GM12878 (cell line): Measurements from ENCODE around the gene NHERF2. TPM values are rescaled to one million over a fixed set of nuclear protein-coding genes. Genes with fewer than 3 reads are reported as not detected.

ENCODE experiments used
- ATAC-seq: fragments of 200-7000 bp; cut with Tn5 transposase; 3 replicates; pipeline ENCODE4 v1.9.1; 2020; ENCODE audit warnings: mild to moderate bottlenecking, moderate library complexity
- BruUV-seq: library from RNA; stranded (reverse); fragments of 400-500 nt; replicated peaks from 2 replicates; lab custom pipeline; 2021; lab: Mats Ljungman, UMichigan
- CTCF ChIA-PET: fragments of 300-600 bp; sonication (Branson Sonifier 250); formaldehyde crosslinking; extraction: SDS; loops from one replicate; lab custom pipeline; 2021; ENCODE audit warnings: inconsistent platforms; lab: Yijun Ruan, JAX
- POLR2A ChIA-PET: fragments of 350-600 bp; formaldehyde crosslinking; extraction: SDS; loops from one replicate; lab custom pipeline; 2021; ENCODE audit warnings: inconsistent platforms; lab: Charles Lee
- RAD21 ChIA-PET: fragments of 300-600 bp; sonication (Branson Sonifier 250); formaldehyde crosslinking; loops from one replicate; lab custom pipeline; 2023; ENCODE audit warnings: antibody characterized with exemption; ENCODE audit not compliant: unreplicated experiment; lab: Charles Lee
- SMC1A ChIA-PET: fragments of 300-600 bp; sonication (Branson Sonifier 250); formaldehyde crosslinking; loops from one replicate; lab custom pipeline; 2023; ENCODE audit not compliant: unreplicated experiment, uncharacterized antibody; lab: Charles Lee
- DNase-seq: peaks from one replicate; pipeline ENCODE4 v3.0.0-alpha.2; 2011; ENCODE audit warnings: low read depth, low spot score
- FAIRE-seq: peaks from 3 replicates; lab custom pipeline; 2011; peaks lifted over from hg19 to GRCh38; lab: Jason Lieb, UNC
- H2AFZ ChIP-seq: 2 replicates; pipeline ENCODE4 v1.6.0; 2011; ENCODE audit warnings: low read depth, low read length, control low read depth; ENCODE audit not compliant: control insufficient read depth
- H3K27ac ChIP-seq: 2 replicates; pipeline ENCODE4 v1.5.1; 2011; ENCODE audit warnings: control low read depth; ENCODE audit not compliant: control insufficient read depth, insufficient read depth
- H3K27me3 ChIP-seq, 2 experiments: replicated peaks in 1 of 2; 2 replicates each; pipeline versions ENCODE4 v1.6.0 to v1.6.1; 2011; ENCODE audit warnings: low read length in 1 of 2; ENCODE audit not compliant: control insufficient read depth in 2 of 2, insufficient read depth in 2 of 2
- H3K36me3 ChIP-seq, 2 experiments: 2 replicates each; pipeline ENCODE4 v1.5.1; 2011; ENCODE audit warnings: low read length in 1 of 2; ENCODE audit not compliant: control insufficient read depth in 2 of 2, insufficient read depth in 2 of 2
- H3K4me1 ChIP-seq: 2 replicates; pipeline ENCODE4 v1.6.1; 2011; ENCODE audit warnings: mild to moderate bottlenecking, low read length, moderate library complexity, mixed read lengths; ENCODE audit not compliant: control insufficient read depth, insufficient read depth
- H3K4me2 ChIP-seq: 2 replicates; pipeline ENCODE4 v1.6.0; 2011; ENCODE audit warnings: control low read depth; ENCODE audit not compliant: control insufficient read depth, insufficient read depth
- H3K4me3 ChIP-seq: fragments of 200-600 bp; sonication (generic); 2 replicates; pipeline ENCODE4 v1.5.1; 2016
- H3K79me2 ChIP-seq: 2 replicates; pipeline ENCODE4 v1.6.0; 2011; ENCODE audit warnings: low read length; ENCODE audit not compliant: control insufficient read depth, insufficient read depth
- H3K9ac ChIP-seq: 2 replicates; pipeline ENCODE4 v1.8.0; 2011; ENCODE audit warnings: low read length, control low read depth, mixed read lengths; ENCODE audit not compliant: control insufficient read depth, insufficient read depth
- H3K9me3 ChIP-seq: replicated peaks from 3 replicates; pipeline ENCODE4 v1.5.1; 2011; ENCODE audit warnings: mild to moderate bottlenecking, low read length; ENCODE audit not compliant: control insufficient read depth, insufficient read depth
- H4K20me1 ChIP-seq: 2 replicates; pipeline ENCODE4 v1.6.0; 2011; ENCODE audit not compliant: control insufficient read depth, insufficient read depth
- ASH2L ChIP-seq: fragments of 300-600, 200-600 bp; sonication (generic); IDR thresholded peaks from 2 replicates; pipeline ENCODE4 v1.6.1; 2017; ENCODE audit warnings: low read depth, mild to moderate bottlenecking, borderline replicate concordance
- ATF7 ChIP-seq: fragments of 450-650 bp; IDR thresholded peaks from 2 replicates; pipeline ENCODE4 v1.6.1; 2016; ENCODE audit warnings: low read depth, mild to moderate bottlenecking
- BRCA1 ChIP-seq: IDR thresholded peaks from 2 replicates; pipeline ENCODE4 v1.6.1; 2011; ENCODE audit warnings: low read depth, low read length, improper control_type of control experiment
- ELK1 ChIP-seq: IDR thresholded peaks from 2 replicates; pipeline ENCODE4 v1.6.1; 2012; ENCODE audit warnings: low read depth, low read length, improper control_type of control experiment
- FOXK2 ChIP-seq: fragments of 450-650 bp; IDR thresholded peaks from 2 replicates; pipeline ENCODE4 v1.6.1; 2017; ENCODE audit warnings: mild to moderate bottlenecking, moderate library complexity
- IKZF1 ChIP-seq: fragments of 450-650 bp; conservative IDR thresholded peaks from 2 replicates; pipeline ENCODE4 v1.6.1; 2017; ENCODE audit warnings: antibody characterized with exemption, mild to moderate bottlenecking
- MLLT1 ChIP-seq: fragments of 450-650 bp; IDR thresholded peaks from 2 replicates; pipeline ENCODE4 v1.6.1; 2016; ENCODE audit warnings: mild to moderate bottlenecking
- MTA3 ChIP-seq: IDR thresholded peaks from 2 replicates; pipeline ENCODE4 v1.6.1; 2012; ENCODE audit warnings: low read length, inconsistent platforms, borderline replicate concordance
- MXI1 ChIP-seq: fragments of 150-350 bp; IDR thresholded peaks from 2 replicates; pipeline ENCODE4 v1.6.1; 2011; ENCODE audit warnings: low read depth, mild to moderate bottlenecking, inconsistent platforms, low read length, improper control_type of control experiment
- MYC ChIP-seq: IDR thresholded peaks from 2 replicates; pipeline ENCODE4 v1.6.1; 2011; ENCODE audit warnings: mild to moderate bottlenecking, low read length, moderate library complexity, inconsistent platforms; ENCODE audit not compliant: insufficient read depth, insufficient replicate concordance, insufficient read length, severe bottlenecking
- NR2C1 ChIP-seq: fragments of 450-650 bp; IDR thresholded peaks from 2 replicates; pipeline ENCODE4 v1.6.1; 2017; ENCODE audit warnings: antibody characterized with exemption, mild to moderate bottlenecking, moderate library complexity
- NRF1 ChIP-seq: conservative IDR thresholded peaks from 2 replicates; pipeline ENCODE4 v1.6.1; 2011; ENCODE audit warnings: mild to moderate bottlenecking, low read depth, low read length, improper control_type of control experiment
- POLR2AphosphoS5 ChIP-seq: IDR thresholded peaks from 2 replicates; pipeline ENCODE4 v1.6.1; 2011; ENCODE audit warnings: mild to moderate bottlenecking, low read length, inconsistent platforms
- SMAD1 ChIP-seq: fragments of 450-650 bp; IDR thresholded peaks from 2 replicates; pipeline ENCODE4 v1.6.1; 2018; ENCODE audit warnings: mild to moderate bottlenecking, low read depth; ENCODE audit not compliant: partially characterized antibody
- SREBF2 ChIP-seq: IDR thresholded peaks from 2 replicates; pipeline ENCODE4 v1.6.1; 2012; ENCODE audit warnings: mild to moderate bottlenecking, low read length
- TCF3 ChIP-seq: IDR thresholded peaks from 2 replicates; pipeline ENCODE4 v1.6.1; 2012; ENCODE audit warnings: low read depth, mild to moderate bottlenecking, low read length, borderline replicate concordance; ENCODE audit not compliant: insufficient read depth
- ZNF24 ChIP-seq: fragments of 450-650 bp; IDR thresholded peaks from 2 replicates; pipeline ENCODE4 v1.6.1; 2017; ENCODE audit warnings: antibody characterized with exemption, mild to moderate bottlenecking
- WGBS: methylation state at CpG from one replicate; pipeline ENCODE4 v1.1.6; 2016; ENCODE audit warnings: low lambda C conversion rate; ENCODE audit not compliant: insufficient replicate concordance, insufficient coverage; ENCODE audit errors: missing lambda C conversion rate; 5-methylcytosine and 5-hydroxymethylcytosine counted together
- in situ Hi-C: fragments of 300-500 bp; cut with MboI; formaldehyde crosslinking; loops from 9 replicates; pipeline ENCODE4 v1.14.3; 2018; ENCODE audit warnings: mixed read lengths
- intact Hi-C: fragments of 100-400 bp; cut with micrococcal nuclease; formaldehyde crosslinking; loops from one replicate; pipeline ENCODE4 v1.14.2; 2022; ENCODE audit not compliant: unreplicated experiment
- polyA plus RNA-seq, 11 experiments: library from polyadenylated mRNA; depleted of rRNA in 4 of 11; unstranded in 6 of 11; stranded (reverse) in 5 of 11; fragments of >200 nt; fragmentation: Nextera tagmentation in 4 of 11; fragmentation: Illumina TruSeq in 1 of 11; extraction: Ambion mirVana in 4 of 11; extraction: Trizol in 1 of 11; gene quantifications; 1 replicate in 1 of 11; 2 replicates in 10 of 11; pipeline versions ENCODE4 v1.2.1 to v1.2.3, GENCODE V29; 2011 to 2016; ENCODE audit warnings: inconsistent platforms in 2 of 11, missing spikeins in 2 of 11, low read depth in 1 of 11
- total RNA-seq, 4 experiments: library from RNA; depleted of rRNA in 3 of 4; stranded (reverse); fragments of >200 nt in 3 of 4; fragmentation: Illumina TruSeq in 1 of 4; extraction: Trizol in 1 of 4; gene quantifications; 2 replicates each; pipeline versions ENCODE4 v1.2.1 to v1.2.3, GENCODE V29; 2013 to 2021
- TF ChIP-seq, protein P1 (sequence below): fragments of 450-650 bp; formaldehyde crosslinking; IDR thresholded peaks from 2 replicates; pipeline ENCODE4 v1.5.0; 2022; ENCODE audit warnings: mild to moderate bottlenecking, missing genetic modification characterization

The NHERF2 gene
- total and polyA plus RNA-seq, 10 of the 15 experiments (the other 5 are each of a cell fraction or from before 2014, with no cell fraction given), result 0.05 to 0.31 (median 0.08) TPM; not detected in 4

DNA sequence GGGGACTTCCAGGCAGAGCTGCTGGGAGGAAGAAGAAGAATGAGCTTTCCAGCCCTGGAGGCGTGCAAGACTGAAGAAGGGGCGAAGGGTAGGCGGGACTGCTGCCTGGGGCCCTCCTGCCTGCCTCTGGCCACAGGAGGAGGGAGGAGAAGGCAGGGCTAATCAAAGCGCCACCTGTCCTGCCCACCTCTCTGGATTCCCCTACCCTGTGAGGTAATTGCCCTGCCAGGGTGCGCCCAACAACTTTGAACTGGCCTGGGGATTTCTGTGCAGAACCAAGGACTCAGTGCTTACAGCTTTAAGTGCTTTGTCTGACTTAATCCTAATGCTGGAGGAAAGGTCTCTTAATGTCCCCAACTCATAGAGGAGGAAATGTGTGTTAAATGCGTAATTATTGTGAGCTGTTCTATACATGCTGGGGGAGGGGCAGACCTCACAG lies 45.3 kb upstream of the NHERF2 start, which contains the start of gene NOXO1:
Gene NOXO1 (minus strand): TSS at position 72 of the 439 bp plus-strand sequence. CDS start 290 bp downstream, outside the sequence.
- BruUV-seq, result no TSS peak
- in situ Hi-C loops, result no loop called here
- no peak for TF ChIP-seq FOXK2
- TF ChIP-seq SMAD1, result no peak
- TF ChIP-seq POLR2AphosphoS5, result no peak
- no peak for TF ChIP-seq ASH2L
- TF ChIP-seq SREBF2, result no peak
- TF ChIP-seq, protein P1, sequence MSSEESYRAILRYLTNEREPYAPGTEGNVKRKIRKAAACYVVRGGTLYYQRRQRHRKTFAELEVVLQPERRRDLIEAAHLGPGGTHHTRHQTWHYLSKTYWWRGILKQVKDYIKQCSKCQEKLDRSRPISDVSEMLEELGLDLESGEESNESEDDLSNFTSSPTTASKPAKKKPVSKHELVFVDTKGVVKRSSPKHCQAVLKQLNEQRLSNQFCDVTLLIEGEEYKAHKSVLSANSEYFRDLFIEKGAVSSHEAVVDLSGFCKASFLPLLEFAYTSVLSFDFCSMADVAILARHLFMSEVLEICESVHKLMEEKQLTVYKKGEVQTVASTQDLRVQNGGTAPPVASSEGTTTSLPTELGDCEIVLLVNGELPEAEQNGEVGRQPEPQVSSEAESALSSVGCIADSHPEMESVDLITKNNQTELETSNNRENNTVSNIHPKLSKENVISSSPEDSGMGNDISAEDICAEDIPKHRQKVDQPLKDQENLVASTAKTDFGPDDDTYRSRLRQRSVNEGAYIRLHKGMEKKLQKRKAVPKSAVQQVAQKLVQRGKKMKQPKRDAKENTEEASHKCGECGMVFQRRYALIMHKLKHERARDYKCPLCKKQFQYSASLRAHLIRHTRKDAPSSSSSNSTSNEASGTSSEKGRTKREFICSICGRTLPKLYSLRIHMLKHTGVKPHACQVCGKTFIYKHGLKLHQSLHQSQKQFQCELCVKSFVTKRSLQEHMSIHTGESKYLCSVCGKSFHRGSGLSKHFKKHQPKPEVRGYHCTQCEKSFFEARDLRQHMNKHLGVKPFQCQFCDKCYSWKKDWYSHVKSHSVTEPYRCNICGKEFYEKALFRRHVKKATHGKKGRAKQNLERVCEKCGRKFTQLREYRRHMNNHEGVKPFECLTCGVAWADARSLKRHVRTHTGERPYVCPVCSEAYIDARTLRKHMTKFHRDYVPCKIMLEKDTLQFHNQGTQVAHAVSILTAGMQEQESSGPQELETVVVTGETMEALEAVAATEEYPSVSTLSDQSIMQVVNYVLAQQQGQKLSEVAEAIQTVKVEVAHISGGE, result no peak
- no peak for TF ChIP-seq NRF1
- TF ChIP-seq ZNF24, result no peak
- TF ChIP-seq TCF3, result no peak
- TF ChIP-seq MYC, result no peak
- peak; percentile 70; the same call in 1 of the 2 replicates for TF ChIP-seq MTA3
- no peak for TF ChIP-seq MLLT1
- no peak for TF ChIP-seq MXI1
- TF ChIP-seq NR2C1, result no peak
- no peak for TF ChIP-seq BRCA1
- TF ChIP-seq ELK1, result no peak
- TF ChIP-seq ATF7, result peak; percentile 75
- 0 out of 2 replicates have a peak, but pooled peaks have one; percentile 30 for TF ChIP-seq IKZF1

More for the DNA sequence above, 45.3 kb upstream of the NHERF2 start, which contains the start of gene NOXO1:
- peaks cover 5 to 21% of the 10 kb centered on the region in 2 experiments; a peak in 3 of 4 replicates for H3K36me3 ChIP-seq
- intact Hi-C loops, result no loop called here
- no peak within 1 kb of the TSS for H2AFZ ChIP-seq
- H3K27ac ChIP-seq, result no peak within 1 kb of the TSS
- no peak within 1 kb of the TSS for H3K4me3 ChIP-seq
- H4K20me1 ChIP-seq, result no peaks in the 10 kb centered on the region
- H3K9ac ChIP-seq, result no peak within 1 kb of the TSS
- no peaks in the 10 kb centered on the region for H3K9me3 ChIP-seq
- WGBS, result 0% methylated on average over 6 of the region's 6 CpGs
- FAIRE-seq, result no peak
- ChIA-PET SMC1A (interaction anchor here (1.2 to 1.7 kb wide), 3 partner anchors 16 to 27 kb away, joined by 3 to 7 read pairs (median 5); partner anchors contain the start of gene RPS2), RAD21 (interaction anchor here (1.0 to 2.6 kb wide), 6 partner anchors 10 to 159 kb away, joined by 3 to 12 read pairs (median 6); partner anchors contain the start of genes RPS2 and TBL3), CTCF (interaction anchor here (0.6 to 1.8 kb wide), 7 partner anchors 10 to 173 kb away, joined by 3 to 6 read pairs (median 5); partner anchors contain the start of gene RNF151), POLR2A (interaction anchor here (1.5 to 4.7 kb wide), 6 partner anchors 10 to 38 kb away, joined by 4 to 25 read pairs (median 12); partner anchors contain the start of genes MSRB1, NDUFB10, RPS2 and TBL3)
- H3K4me1 ChIP-seq, result peaks cover 28% of the 10 kb centered on the region
- H3K79me2 ChIP-seq, result no peaks in the 10 kb centered on the region; the same call in none of the 2 replicates
- 0 out of 4 replicates have a peak, but pooled peaks cover 0 to 5% of the 10 kb centered on the region in 2 experiments for H3K27me3 ChIP-seq
- ATAC-seq, result peak; percentile 66
- no peak within 1 kb of the TSS for H3K4me2 ChIP-seq
- no peak for DNase-seq
